GM19324 (cell line): Measurements from ENCODE around the gene TNRC6C.
"Not testable (repeated sequence)": the region's sequence is repeated elsewhere in the genome, so short reads cannot be mapped to it uniquely, and the experiment has no call there.

Experiments
- ATAC-seq: cut with Tn5 transposase; IDR thresholded peaks from one replicate; pipeline ENCODE4 v1.9.1; 2021; ENCODE audit warnings: mild to moderate bottlenecking, moderate library complexity; ENCODE audit not compliant: unreplicated experiment, low FRiP score

TNRC6C gene

GRCh38 chr17:77930780-77931768 is 27.4 kb upstream of the TNRC6C start:
- ATAC-seq: no peak

- ATAC-seq: no peak
Measured at GRCh38 chr17:77933777-77934398, 24.6 kb upstream of the TNRC6C start.

- ATAC-seq: no peak
Measured at GRCh38 chr17:77935121-77935571, 23.4 kb upstream of the TNRC6C start.

- not testable (repeated sequence) for ATAC-seq
Measured at GRCh38 chr17:77935744-77936143, 22.8 kb upstream of the TNRC6C start.

GRCh38 chr17:77936881-77937280 is 21.6 kb upstream of the TNRC6C start:
- no peak for ATAC-seq

- ATAC-seq: no peak
Measured at GRCh38 chr17:77941004-77941403, 17.5 kb upstream of the TNRC6C start.

- no peak for ATAC-seq
Measured at GRCh38 chr17:77942112-77942988, 16.2 kb upstream of the TNRC6C start.

- ATAC-seq: no peak
Measured at GRCh38 chr17:77943971-77944370, 14.5 kb upstream of the TNRC6C start.

GRCh38 chr17:77944390-77945222 is 13.9 kb upstream of the TNRC6C start:
- ATAC-seq: no peak

- no peak for ATAC-seq
Measured at GRCh38 chr17:77946900-77947645, 11.4 kb upstream of the TNRC6C start.

- ATAC-seq: no peak
Measured at GRCh38 chr17:77948690-77949114, 9.8 kb upstream of the TNRC6C start.

GRCh38 chr17:77951123-77951522 is 7.4 kb upstream of the TNRC6C start:
- no peak for ATAC-seq

- ATAC-seq: no peak
Measured at GRCh38 chr17:77952368-77952767, 6.1 kb upstream of the TNRC6C start.

GRCh38 chr17:77957235-77957856 is 1.2 kb upstream of the TNRC6C start:
- no peak for ATAC-seq

- ATAC-seq: peak; percentile 19
Measured at GRCh38 chr17:77958716-77959125, 218 bp downstream of the TNRC6C start.

GRCh38 chr17:77959126-77959925 is 823 bp downstream of the TNRC6C start:
- peak; percentile 11 for ATAC-seq

- no peak for ATAC-seq
Measured at GRCh38 chr17:77959926-77960521, 1.5 kb downstream of the TNRC6C start.
